ENCODE results near the gene COL4A1.

Gene COL4A1

GRCh38 chr13:110306960-110307766 is at the start of gene COL4A1, which contains the start of gene COL4A2:
TSS of gene COL4A1 (minus strand) at chr13:110307157. CDS start at chr13:110307027, 130 bp downstream.
TSS of gene COL4A2 (plus strand) at chr13:110307284. CDS start at chr13:110307904, 620 bp downstream.
- in situ Hi-C loops (cut with MboI; ENCODE audit: low sequenced_read_pairs), result no loop called here

- in situ Hi-C loops (cut with MboI; ENCODE audit: low sequenced_read_pairs), result no loop called here
Measured at GRCh38 chr13:110356362-110356761, 49.4 kb upstream of the COL4A1 start.

GRCh38 chr13:110354715-110355473 is 47.9 kb upstream of the COL4A1 start:
- in situ Hi-C loops (cut with MboI; ENCODE audit: low sequenced_read_pairs), result no loop called here

- in situ Hi-C loops (cut with MboI; ENCODE audit: low sequenced_read_pairs), result no loop called here
Measured at GRCh38 chr13:110354123-110354627, 47.2 kb upstream of the COL4A1 start.

GRCh38 chr13:110353339-110353977 is 46.5 kb upstream of the COL4A1 start:
- in situ Hi-C loops (cut with MboI; ENCODE audit: low sequenced_read_pairs), result no loop called here

- in situ Hi-C loops (cut with MboI; ENCODE audit: low sequenced_read_pairs), result no loop called here
Measured at GRCh38 chr13:110352735-110353134, 45.8 kb upstream of the COL4A1 start.

GRCh38 chr13:110351636-110352420 is 44.9 kb upstream of the COL4A1 start:
- in situ Hi-C loops (cut with MboI; ENCODE audit: low sequenced_read_pairs), result no loop called here

- in situ Hi-C loops (cut with MboI; ENCODE audit: low sequenced_read_pairs), result no loop called here
Measured at GRCh38 chr13:110350509-110350908, 43.6 kb upstream of the COL4A1 start.

GRCh38 chr13:110350049-110350448 is 43.1 kb upstream of the COL4A1 start:
- in situ Hi-C loops (cut with MboI; ENCODE audit: low sequenced_read_pairs), result no loop called here

- in situ Hi-C loops (cut with MboI; ENCODE audit: low sequenced_read_pairs), result no loop called here
Measured at GRCh38 chr13:110349239-110349638, 42.3 kb upstream of the COL4A1 start.

GRCh38 chr13:110348309-110349105 is 41.5 kb upstream of the COL4A1 start:
- in situ Hi-C loops (cut with MboI; ENCODE audit: low sequenced_read_pairs), result no loop called here

- in situ Hi-C loops (cut with MboI; ENCODE audit: low sequenced_read_pairs), result no loop called here
Measured at GRCh38 chr13:110347535-110348308, 40.8 kb upstream of the COL4A1 start.

- in situ Hi-C loops (cut with MboI; ENCODE audit: low sequenced_read_pairs), result no loop called here
Measured at GRCh38 chr13:110347088-110347487, 40.1 kb upstream of the COL4A1 start.

- in situ Hi-C loops (cut with MboI; ENCODE audit: low sequenced_read_pairs), result no loop called here
Measured at GRCh38 chr13:110346661-110347067, 39.7 kb upstream of the COL4A1 start.

- in situ Hi-C loops (cut with MboI; ENCODE audit: low sequenced_read_pairs), result no loop called here
Measured at GRCh38 chr13:110345701-110346100, 38.7 kb upstream of the COL4A1 start.

- in situ Hi-C loops (cut with MboI; ENCODE audit: low sequenced_read_pairs), result no loop called here
Measured at GRCh38 chr13:110345266-110345665, 38.3 kb upstream of the COL4A1 start.

- in situ Hi-C loops (cut with MboI; ENCODE audit: low sequenced_read_pairs), result no loop called here
Measured at GRCh38 chr13:110344320-110344719, 37.4 kb upstream of the COL4A1 start.

- in situ Hi-C loops (cut with MboI; ENCODE audit: low sequenced_read_pairs), result no loop called here
Measured at GRCh38 chr13:110343241-110343865, 36.4 kb upstream of the COL4A1 start.

Measured in HL-60/S4 treated with phorbol 12-myristate 13-acetate at 8.2 ng/mL for 4 days and 3 days (cell line).